Sigmoid colon (tissue), 4 donors: ENCODE data around the gene XRCC6.

Experiments
- EP300 ChIP-seq, 4 donors: sonication (generic); formaldehyde crosslinking; IDR thresholded peaks; one replicate each; pipeline ENCODE4 v1.6.1; 2017; ENCODE audit warnings: antibody characterized with exemption in 4 of 4
- POLR2A ChIP-seq, 2 donors: fragments of 450-650 bp; IDR thresholded peaks; one replicate each; pipeline ENCODE4 v1.6.1; 2016; ENCODE audit warnings: antibody characterized with exemption in 2 of 2, mild to moderate bottlenecking in 2 of 2, moderate library complexity in 2 of 2
- POLR2AphosphoS5 ChIP-seq, 4 donors: sonication (generic); formaldehyde crosslinking; IDR thresholded peaks; one replicate each; pipeline ENCODE4 v1.6.1; 2017; ENCODE audit warnings: antibody characterized with exemption in 4 of 4
- TF ChIP-seq, protein P1 (sequence below), 4 experiments: fragments of 450-650 bp in 3 of 4; fragments of 200-600 bp in 1 of 4; IDR thresholded peaks; one replicate each; pipeline ENCODE4 v1.5.1; 2016 to 2019; ENCODE audit warnings: antibody characterized with exemption in 4 of 4, mild to moderate bottlenecking in 3 of 4, moderate library complexity in 2 of 4

DNA sequence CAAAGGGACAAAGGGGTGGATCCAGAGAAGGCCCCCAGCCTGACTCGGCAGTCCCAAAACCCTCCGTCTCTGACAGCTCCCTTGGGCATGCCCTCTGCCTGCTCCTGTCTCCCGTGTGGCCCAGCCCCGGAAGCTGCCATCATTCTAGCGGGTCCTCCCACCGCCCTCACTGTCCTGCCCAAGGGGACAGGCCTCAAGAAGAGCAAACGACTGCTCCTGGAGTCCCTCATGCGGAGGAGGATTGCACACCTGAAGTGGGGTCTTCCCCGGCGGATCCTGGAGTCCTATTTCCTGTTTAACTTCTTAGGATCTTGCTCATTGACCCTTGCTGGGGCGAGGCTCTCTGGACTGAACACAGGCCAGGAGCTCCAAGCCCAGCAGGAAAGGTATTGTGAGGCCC is 75.6 kb downstream of the XRCC6 start:
- TF ChIP-seq EP300 (IDR thresholded peaks at IDR 0.05): no peak
- TF ChIP-seq, protein P1, sequence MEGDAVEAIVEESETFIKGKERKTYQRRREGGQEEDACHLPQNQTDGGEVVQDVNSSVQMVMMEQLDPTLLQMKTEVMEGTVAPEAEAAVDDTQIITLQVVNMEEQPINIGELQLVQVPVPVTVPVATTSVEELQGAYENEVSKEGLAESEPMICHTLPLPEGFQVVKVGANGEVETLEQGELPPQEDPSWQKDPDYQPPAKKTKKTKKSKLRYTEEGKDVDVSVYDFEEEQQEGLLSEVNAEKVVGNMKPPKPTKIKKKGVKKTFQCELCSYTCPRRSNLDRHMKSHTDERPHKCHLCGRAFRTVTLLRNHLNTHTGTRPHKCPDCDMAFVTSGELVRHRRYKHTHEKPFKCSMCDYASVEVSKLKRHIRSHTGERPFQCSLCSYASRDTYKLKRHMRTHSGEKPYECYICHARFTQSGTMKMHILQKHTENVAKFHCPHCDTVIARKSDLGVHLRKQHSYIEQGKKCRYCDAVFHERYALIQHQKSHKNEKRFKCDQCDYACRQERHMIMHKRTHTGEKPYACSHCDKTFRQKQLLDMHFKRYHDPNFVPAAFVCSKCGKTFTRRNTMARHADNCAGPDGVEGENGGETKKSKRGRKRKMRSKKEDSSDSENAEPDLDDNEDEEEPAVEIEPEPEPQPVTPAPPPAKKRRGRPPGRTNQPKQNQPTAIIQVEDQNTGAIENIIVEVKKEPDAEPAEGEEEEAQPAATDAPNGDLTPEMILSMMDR (IDR thresholded peaks at IDR 0.05): no peak
- TF ChIP-seq POLR2AphosphoS5 (IDR thresholded peaks at IDR 0.05): no peak
- TF ChIP-seq POLR2A (IDR thresholded peaks at IDR 0.05): no peak
